IMR-90 (cell line): Measurements from ENCODE around the gene SEC22B. TPM values are rescaled to one million over a fixed set of nuclear protein-coding genes. Genes with fewer than 3 reads are reported as not detected.
"Not testable (repeated sequence)": the region's sequence is repeated elsewhere in the genome, so short reads cannot be mapped to it uniquely, and the experiment has no call there.

ENCODE experiments used
- ATAC-seq: fragments of 200-7000 bp; cut with Tn5 transposase; 2 replicates; pipeline ENCODE4 v1.9.1; 2020; ENCODE audit warnings: low read depth, mild to moderate bottlenecking, moderate library complexity
- BruUV-seq: library from RNA; stranded (reverse); fragments of 400-500 nt; replicated peaks from 2 replicates; lab custom pipeline; 2021; lab: Mats Ljungman, UMichigan
- CTCF ChIA-PET: fragments of 300-600 bp; formaldehyde crosslinking; extraction: SDS; loops from one replicate; lab custom pipeline; 2021; ENCODE audit warnings: antibody characterized with exemption; lab: Yijun Ruan, JAX
- POLR2A ChIA-PET: fragments of 300-600 bp; sonication (Branson Sonifier 250); formaldehyde crosslinking; loops from one replicate; lab custom pipeline; 2022; ENCODE audit warnings: antibody characterized with exemption; ENCODE audit not compliant: unreplicated experiment; lab: Charles Lee
- DNase-seq: peaks from one replicate; pipeline ENCODE4 v3.0.0; 2013
- H2AFZ ChIP-seq: replicated peaks from 2 replicates; pipeline ENCODE3; 2013; ENCODE audit warnings: low read length, mild to moderate bottlenecking; ENCODE audit not compliant: poor library complexity
- H2AK5ac ChIP-seq: 2 replicates; pipeline ENCODE4 v1.6.1; 2013; ENCODE audit warnings: low read depth, low read length, inconsistent platforms
- H2AK9ac ChIP-seq: replicated peaks from 2 replicates; pipeline ENCODE3; 2013; ENCODE audit warnings: mild to moderate bottlenecking, low read depth, low read length, moderate library complexity; ENCODE audit not compliant: poor library complexity
- H2BK120ac ChIP-seq: 2 replicates; pipeline ENCODE4 v1.6.1; 2013; ENCODE audit warnings: low read depth, low read length, inconsistent platforms
- H2BK15ac ChIP-seq: 3 replicates; pipeline ENCODE4 v1.6.1; 2013; ENCODE audit warnings: low read depth, low read length, inconsistent platforms
- H2BK20ac ChIP-seq: 2 replicates; pipeline ENCODE4 v1.6.1; 2013; ENCODE audit warnings: low read depth, mild to moderate bottlenecking, inconsistent platforms, low read length, moderate library complexity
- H2BK5ac ChIP-seq: 2 replicates; pipeline ENCODE4 v1.6.1; 2013; ENCODE audit warnings: mild to moderate bottlenecking, low read depth, low read length, inconsistent platforms; ENCODE audit not compliant: poor library complexity, severe bottlenecking
- H3K14ac ChIP-seq: replicated peaks from 2 replicates; pipeline ENCODE4 v1.6.1; 2013; ENCODE audit warnings: low read depth, low read length, inconsistent platforms
- H3K18ac ChIP-seq: 2 replicates; pipeline ENCODE4 v1.6.1; 2013; ENCODE audit warnings: low read depth, low read length, control low read depth
- H3K23ac ChIP-seq: 2 replicates; pipeline ENCODE4 v1.6.1; 2013; ENCODE audit warnings: low read depth, low read length, inconsistent platforms
- H3K27ac ChIP-seq: 2 replicates; pipeline ENCODE4 v1.5.1; 2013; ENCODE audit warnings: mild to moderate bottlenecking, control low read depth, low read length; ENCODE audit not compliant: insufficient read depth
- H3K27me3 ChIP-seq: 2 replicates; pipeline ENCODE4 v1.6.1; 2013; ENCODE audit warnings: low read length; ENCODE audit not compliant: control insufficient read depth, insufficient read depth
- H3K36me3 ChIP-seq: 2 replicates; pipeline ENCODE4 v1.6.1; 2013; ENCODE audit warnings: low read length, mixed read lengths; ENCODE audit not compliant: control insufficient read depth, insufficient read depth
- H3K4ac ChIP-seq: 2 replicates; pipeline ENCODE4 v1.6.1; 2013; ENCODE audit warnings: low read depth, low read length, inconsistent platforms
- H3K4me1 ChIP-seq: 2 replicates; pipeline ENCODE4 v1.6.1; 2013; ENCODE audit warnings: low read length, mixed read lengths; ENCODE audit not compliant: control insufficient read depth, insufficient read depth
- H3K4me2 ChIP-seq: 2 replicates; pipeline ENCODE4 v1.6.1; 2013; ENCODE audit warnings: low read depth, mild to moderate bottlenecking, control low read depth, low read length, moderate library complexity
- H3K4me3 ChIP-seq: 2 replicates; pipeline ENCODE4 v1.5.1; 2013; ENCODE audit warnings: low read depth, mild to moderate bottlenecking, control low read depth, low read length, moderate library complexity; ENCODE audit not compliant: insufficient read depth
- H3K56ac ChIP-seq: 2 replicates; pipeline ENCODE4 v1.6.1; 2013; ENCODE audit warnings: low read length, inconsistent platforms; ENCODE audit not compliant: insufficient read depth; ENCODE audit errors: extremely low read depth
- H3K79me1 ChIP-seq, 2 experiments: 2 replicates each; pipeline ENCODE4 v1.6.1; 2013; ENCODE audit warnings: low read length in 2 of 2, inconsistent platforms in 1 of 2, low read depth in 1 of 2
- H3K9ac ChIP-seq: 2 replicates; pipeline ENCODE4 v1.6.1; 2013; ENCODE audit warnings: low read depth, low read length, control low read depth
- H3K9me1 ChIP-seq: 2 replicates; pipeline ENCODE4 v1.6.1; 2013; ENCODE audit warnings: low read length, inconsistent platforms; ENCODE audit not compliant: insufficient read depth
- H3K9me3 ChIP-seq: 2 replicates; pipeline ENCODE4 v1.6.1; 2013; ENCODE audit warnings: low read length; ENCODE audit not compliant: control insufficient read depth, insufficient read depth
- H4K20me1 ChIP-seq: 2 replicates; pipeline ENCODE4 v1.6.1; 2013; ENCODE audit warnings: low read length, inconsistent platforms; ENCODE audit not compliant: insufficient read depth
- H4K5ac ChIP-seq: 2 replicates; pipeline ENCODE4 v1.6.1; 2013; ENCODE audit warnings: mild to moderate bottlenecking, low read depth, low read length, control low read depth
- H4K8ac ChIP-seq, 2 experiments: 2 replicates each; pipeline ENCODE4 v1.6.1; 2013; ENCODE audit warnings: low read depth in 2 of 2, low read length in 2 of 2, control low read depth in 1 of 2, inconsistent platforms in 1 of 2
- H4K91ac ChIP-seq: 2 replicates; pipeline ENCODE4 v1.6.1; 2013; ENCODE audit warnings: low read depth, low read length, inconsistent platforms; ENCODE audit not compliant: insufficient read depth
- WGBS, 2 experiments: methylation state at CpG; one replicate each; pipeline versions ENCODE4 v1.1.5 to v1.1.7; 2013; ENCODE audit warnings: missing lambda C conversion rate in 2 of 2; ENCODE audit not compliant: insufficient read length in 1 of 2; ENCODE audit errors: extremely low coverage in 2 of 2; 5-methylcytosine and 5-hydroxymethylcytosine counted together
- dilution Hi-C: fragments of 300-500 bp; cut with HindIII; formaldehyde crosslinking; loops from one replicate; pipeline ENCODE4 v1.14.3; 2018; ENCODE audit warnings: low sequenced_read_pairs; ENCODE audit not compliant: unreplicated experiment
- in situ Hi-C: fragments of 300-500 bp; cut with MboI; formaldehyde crosslinking; loops from 3 replicates; pipeline ENCODE4 v1.14.3; 2019; ENCODE audit warnings: low sequenced_read_pairs, inconsistent platforms, mixed read lengths
- intact Hi-C: fragments of 100-400 bp; cut with micrococcal nuclease; formaldehyde crosslinking; loops from 2 replicates; pipeline ENCODE4 v1.10.0; 2022
- polyA plus RNA-seq, 3 experiments: library from polyadenylated mRNA; depleted of rRNA; stranded (reverse); fragments of >200 nt; gene quantifications; 2 replicates each; pipeline ENCODE4 v1.2.3, GENCODE V29; 2012; ENCODE audit warnings: low replicate concordance in 1 of 3
- total RNA-seq: library from RNA; depleted of rRNA; stranded (reverse); fragments of >200 nt; gene quantifications from 2 replicates; pipeline ENCODE4 v1.2.3, GENCODE V29; 2012

The SEC22B gene
- total and polyA plus RNA-seq, 2 of the 4 experiments (the other 2 are of a cell fraction), result 35.9 to 57.4 TPM

- H2BK20ac ChIP-seq, H2BK15ac ChIP-seq, dilution Hi-C loops, H4K20me1 ChIP-seq, H2AFZ ChIP-seq, H3K4ac ChIP-seq, BruUV-seq, in situ Hi-C loops, H2AK9ac ChIP-seq, H3K27ac ChIP-seq, H2AK5ac ChIP-seq, H3K36me3 ChIP-seq, H3K27me3 ChIP-seq, H3K14ac ChIP-seq, H3K9me1 ChIP-seq, H4K91ac ChIP-seq, H3K56ac ChIP-seq, ATAC-seq, H2BK120ac ChIP-seq, H3K4me3 ChIP-seq, H3K18ac ChIP-seq, H3K79me1 ChIP-seq, H4K5ac ChIP-seq, H4K8ac ChIP-seq, H2BK5ac ChIP-seq, H3K9ac ChIP-seq, intact Hi-C loops, H3K4me1 ChIP-seq, H3K9me3 ChIP-seq, DNase-seq, H3K23ac ChIP-seq, POLR2A ChIA-PET, H3K4me2 ChIP-seq, CTCF ChIA-PET: not testable (repeated sequence)
- no CpG with 5 or more reads among the region's 6 CpGs for WGBS, 2 experiments
Observed at GRCh38 chr1:120126216-120126615, 50.1 kb downstream of the SEC22B start.

- DNase-seq, result peak; percentile 25
- CTCF ChIA-PET, ATAC-seq: not testable (repeated sequence)
Observed at GRCh38 chr1:120124628-120125027, 51.7 kb downstream of the SEC22B start.

More at GRCh38 chr1:120124628-120125027, 51.7 kb downstream of the SEC22B start:
- H4K91ac ChIP-seq, H2BK120ac ChIP-seq, H4K20me1 ChIP-seq, BruUV-seq, H3K23ac ChIP-seq, H2AFZ ChIP-seq, H3K79me1 ChIP-seq, H3K27ac ChIP-seq, H2BK20ac ChIP-seq, H4K8ac ChIP-seq, H3K4me1 ChIP-seq, H3K4ac ChIP-seq, intact Hi-C loops, H2BK5ac ChIP-seq, in situ Hi-C loops, H3K4me3 ChIP-seq, H3K9me3 ChIP-seq, H3K9ac ChIP-seq, H3K56ac ChIP-seq, H3K14ac ChIP-seq, H4K5ac ChIP-seq, H3K18ac ChIP-seq, H3K27me3 ChIP-seq, H2AK9ac ChIP-seq, H2BK15ac ChIP-seq, H2AK5ac ChIP-seq, dilution Hi-C loops, POLR2A ChIA-PET, H3K9me1 ChIP-seq, H3K4me2 ChIP-seq, H3K36me3 ChIP-seq: not testable (repeated sequence)
- no CpG with 5 or more reads among the region's 1 CpG for WGBS, 2 experiments
